DOHH2 (cell line): ENCODE measurements around the gene ICE1.

Experiments used
- H3F3A ChIP-seq: fragments of 200-600 bp; sonication (generic), shearing (Covaris generic); 2 replicates; pipeline ENCODE4 v1.6.0; 2016; ENCODE audit warnings: antibody characterized with exemption, mild to moderate bottlenecking; ENCODE audit not compliant: control insufficient read depth, insufficient read depth
- H3K27ac ChIP-seq: fragments of 200-600 bp; sonication (generic); 2 replicates; pipeline ENCODE4 v1.5.1; 2014; ENCODE audit warnings: low read depth, mild to moderate bottlenecking, low read length, moderate library complexity
- H3K27me3 ChIP-seq: fragments of 200-600 bp; sonication (generic); 2 replicates; pipeline ENCODE4 v1.6.1; 2014; ENCODE audit warnings: mild to moderate bottlenecking, low read length, mixed read lengths; ENCODE audit not compliant: control insufficient read depth
- H3K36me3 ChIP-seq: fragments of 200-600 bp; sonication (generic); 2 replicates; pipeline ENCODE4 v1.6.1; 2014; ENCODE audit warnings: mild to moderate bottlenecking, low read length, moderate library complexity, mixed read lengths; ENCODE audit not compliant: control insufficient read depth
- H3K4me1 ChIP-seq: fragments of 200-600 bp; sonication (generic); 2 replicates; pipeline ENCODE4 v1.6.1; 2014; ENCODE audit warnings: mild to moderate bottlenecking, low read length, mixed read lengths; ENCODE audit not compliant: control insufficient read depth
- H3K4me2 ChIP-seq: fragments of 200-600 bp; sonication (generic); 2 replicates; pipeline ENCODE4 v1.6.0; 2014; ENCODE audit warnings: mild to moderate bottlenecking, low read length, moderate library complexity
- H3K4me3 ChIP-seq: fragments of 200-600 bp; sonication (generic); 2 replicates; pipeline ENCODE4 v1.5.1; 2014; ENCODE audit warnings: mild to moderate bottlenecking, low read length, mixed read lengths
- H3K79me2 ChIP-seq: fragments of 200-600 bp; sonication (generic); 2 replicates; pipeline ENCODE4 v1.6.1; 2014; ENCODE audit warnings: mild to moderate bottlenecking, low read length, mixed read lengths; ENCODE audit not compliant: control insufficient read depth
- H3K9me2 ChIP-seq: fragments of 200-600 bp; sonication (generic); replicated peaks from 2 replicates; pipeline ENCODE4 v1.6.1; 2014; ENCODE audit warnings: mild to moderate bottlenecking, low read length, mixed read lengths; ENCODE audit not compliant: control insufficient read depth
- H3K9me3 ChIP-seq: fragments of 200-600 bp; sonication (generic); 2 replicates; pipeline ENCODE4 v1.6.1; 2014; ENCODE audit warnings: antibody characterized with exemption, low read length, mixed read lengths; ENCODE audit not compliant: control insufficient read depth, insufficient read depth
- H4K20me1 ChIP-seq: fragments of 200-600 bp; sonication (generic); 2 replicates; pipeline ENCODE4 v1.6.0; 2014; ENCODE audit warnings: low read depth, mild to moderate bottlenecking, antibody characterized with exemption, low read length, moderate library complexity; ENCODE audit not compliant: control insufficient read depth, insufficient read depth
- EZH2phosphoT487 ChIP-seq: fragments of 200-600 bp; sonication (generic); IDR thresholded peaks from 2 replicates; pipeline ENCODE4 v1.6.1; 2017; ENCODE audit warnings: borderline replicate concordance, mild to moderate bottlenecking, antibody characterized with exemption, low read length, moderate library complexity, mixed read lengths
- TF ChIP-seq, protein P1 (sequence below): fragments of 200-600 bp; sonication (generic); IDR thresholded peaks from one replicate; pipeline ENCODE4 v1.5.1; 2014; ENCODE audit warnings: antibody characterized with exemption, mild to moderate bottlenecking, low read depth, low read length; ENCODE audit not compliant: poor library complexity, severe bottlenecking

The ICE1 gene

DNA sequence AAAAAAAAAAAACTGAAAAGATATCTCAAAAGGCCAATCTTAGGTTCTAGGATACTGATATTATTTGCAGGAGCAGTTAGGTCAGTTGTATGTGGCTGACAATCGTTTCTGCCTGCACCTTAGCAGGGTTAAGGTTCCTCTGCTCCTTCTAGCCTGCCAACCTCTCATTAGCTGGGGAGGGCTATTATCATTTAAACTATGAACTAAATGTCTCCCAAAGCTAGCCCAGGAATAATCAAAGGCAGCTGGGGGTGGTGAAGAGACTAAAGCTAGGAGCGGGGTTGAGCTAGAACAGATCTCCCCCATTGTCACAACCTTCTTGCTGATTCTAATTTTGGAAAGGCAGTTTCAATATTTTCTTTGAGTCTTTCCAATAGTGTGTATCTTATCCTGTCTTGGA is 99.9 kb downstream of the ICE1 start:
- Histone ChIP-seq H3K36me3 (no peaks in the 10 kb centered on the region), H3K4me1 (no peaks in the 10 kb centered on the region), H3K9me2 (no peaks in the 10 kb centered on the region), H3K27ac (no peak overlapping the region), H3K4me3 (no peak overlapping the region), H3F3A (no peaks in the 10 kb centered on the region), H3K9me3 (no peaks in the 10 kb centered on the region), H3K79me2 (no peaks in the 10 kb centered on the region), H4K20me1 (no peaks in the 10 kb centered on the region), H3K27me3 (no peaks in the 10 kb centered on the region), H3K4me2 (no peak overlapping the region)
- TF ChIP-seq, protein P1, sequence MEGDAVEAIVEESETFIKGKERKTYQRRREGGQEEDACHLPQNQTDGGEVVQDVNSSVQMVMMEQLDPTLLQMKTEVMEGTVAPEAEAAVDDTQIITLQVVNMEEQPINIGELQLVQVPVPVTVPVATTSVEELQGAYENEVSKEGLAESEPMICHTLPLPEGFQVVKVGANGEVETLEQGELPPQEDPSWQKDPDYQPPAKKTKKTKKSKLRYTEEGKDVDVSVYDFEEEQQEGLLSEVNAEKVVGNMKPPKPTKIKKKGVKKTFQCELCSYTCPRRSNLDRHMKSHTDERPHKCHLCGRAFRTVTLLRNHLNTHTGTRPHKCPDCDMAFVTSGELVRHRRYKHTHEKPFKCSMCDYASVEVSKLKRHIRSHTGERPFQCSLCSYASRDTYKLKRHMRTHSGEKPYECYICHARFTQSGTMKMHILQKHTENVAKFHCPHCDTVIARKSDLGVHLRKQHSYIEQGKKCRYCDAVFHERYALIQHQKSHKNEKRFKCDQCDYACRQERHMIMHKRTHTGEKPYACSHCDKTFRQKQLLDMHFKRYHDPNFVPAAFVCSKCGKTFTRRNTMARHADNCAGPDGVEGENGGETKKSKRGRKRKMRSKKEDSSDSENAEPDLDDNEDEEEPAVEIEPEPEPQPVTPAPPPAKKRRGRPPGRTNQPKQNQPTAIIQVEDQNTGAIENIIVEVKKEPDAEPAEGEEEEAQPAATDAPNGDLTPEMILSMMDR: no peak
- no peak for TF ChIP-seq EZH2phosphoT487

DNA sequence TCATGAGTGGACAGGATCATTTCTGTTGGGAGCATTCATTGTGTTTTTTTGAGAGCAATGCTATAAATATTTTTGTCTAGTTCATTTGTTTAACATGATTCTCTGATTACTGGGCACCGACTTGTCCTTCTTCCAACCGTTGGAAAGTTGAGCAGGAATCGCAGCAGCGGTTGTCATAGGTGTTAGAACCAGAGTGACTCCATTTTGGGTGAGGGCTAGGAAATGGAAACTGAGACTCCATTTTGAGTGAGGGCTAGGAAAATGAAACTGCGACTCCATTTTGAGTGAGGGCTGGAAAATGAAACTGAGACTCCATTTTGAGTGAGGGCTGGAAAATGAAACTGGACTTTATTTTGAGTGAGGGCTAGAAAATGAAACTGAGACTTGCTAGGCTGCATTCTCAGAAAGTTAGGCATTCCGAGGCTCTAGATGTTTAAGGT is 100.6 kb downstream of the ICE1 start:
- Histone ChIP-seq H3K27ac (no peak overlapping the region), H3K4me3 (no peak overlapping the region)

DNA sequence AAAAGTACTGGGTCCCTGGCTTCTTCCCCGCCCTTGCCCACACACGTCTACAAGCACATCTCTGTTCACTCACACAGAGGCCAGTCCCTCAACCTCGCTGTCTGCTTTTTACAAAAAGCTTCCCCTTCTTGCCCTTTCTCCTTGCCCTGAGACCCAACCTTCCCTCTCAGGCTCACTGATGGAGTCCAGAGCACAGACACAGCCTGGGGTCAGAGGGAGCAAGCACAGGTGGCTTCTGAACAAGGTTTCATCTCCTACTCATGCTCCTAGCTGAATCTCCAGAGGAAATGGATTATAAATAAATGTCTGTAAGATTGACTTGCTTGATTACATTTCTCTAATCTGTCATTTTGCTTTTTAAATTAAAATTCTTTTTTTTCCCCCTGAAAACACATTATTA is 101.8 kb downstream of the ICE1 start:
- Histone ChIP-seq H3K27me3 (no peaks in the 10 kb centered on the region), H3K9me2 (no peaks in the 10 kb centered on the region), H3F3A (no peaks in the 10 kb centered on the region), H3K9me3 (no peaks in the 10 kb centered on the region), H4K20me1 (no peaks in the 10 kb centered on the region), H3K4me3 (no peak overlapping the region), H3K4me2 (no peak overlapping the region), H3K36me3 (no peaks in the 10 kb centered on the region), H3K4me1 (no peaks in the 10 kb centered on the region), H3K27ac (no peak overlapping the region), H3K79me2 (no peaks in the 10 kb centered on the region)
- TF ChIP-seq, protein P1: no peak
- TF ChIP-seq EZH2phosphoT487: no peak

More for the DNA sequence above, 100.6 kb downstream of the ICE1 start:
- H3K9me2 ChIP-seq: no peaks in the 10 kb centered on the region
- no peaks in the 10 kb centered on the region for H3K4me1 ChIP-seq
- H3K4me2 ChIP-seq: no peak overlapping the region
- no peaks in the 10 kb centered on the region for H3F3A ChIP-seq
- H3K36me3 ChIP-seq: no peaks in the 10 kb centered on the region
- no peaks in the 10 kb centered on the region for H3K79me2 ChIP-seq
- no peaks in the 10 kb centered on the region for H4K20me1 ChIP-seq
- TF ChIP-seq EZH2phosphoT487: no peak
- TF ChIP-seq, protein P1: no peak
- H3K9me3 ChIP-seq: no peaks in the 10 kb centered on the region
- no peaks in the 10 kb centered on the region for H3K27me3 ChIP-seq
